HepG2 (cell line): Measurements from ENCODE around the gene PIGV. TPM values are rescaled to one million over a fixed set of nuclear protein-coding genes. Genes with fewer than 3 reads are reported as not detected.

Experiments
- ATAC-seq: fragments of 200-7000 bp; cut with Tn5 transposase; 3 replicates; pipeline ENCODE4 v1.9.1; 2020; ENCODE audit warnings: mild to moderate bottlenecking, moderate library complexity
- Bru-seq: library from RNA; stranded (reverse); fragments of 400-500 nt; gene quantifications from one replicate; lab custom pipeline; 2021; lab: Mats Ljungman, UMichigan
- BruChase-seq, 2 experiments: library from RNA; stranded (reverse); fragments of 400-500 nt; gene quantifications; one replicate each; lab custom pipeline; 2021; lab: Mats Ljungman, UMichigan
- BruUV-seq: library from RNA; stranded (reverse); fragments of 400-500 nt; replicated peaks from 2 replicates; lab custom pipeline; 2021; lab: Mats Ljungman, UMichigan
- CTCF ChIA-PET: fragments of 300-600 bp; formaldehyde crosslinking; extraction: SDS; loops from one replicate; lab custom pipeline; 2021; ENCODE audit warnings: low total read pairs, inconsistent platforms, low intra/inter-chr PET ratio; lab: Yijun Ruan, JAX
- POLR2A ChIA-PET: fragments of 350-600 bp; sonication (Branson Sonifier 250); formaldehyde crosslinking; loops from one replicate; lab custom pipeline; 2020; ENCODE audit warnings: antibody characterized with exemption, inconsistent platforms; lab: Yijun Ruan, JAX
- DNase-seq: peaks from one replicate; pipeline ENCODE4 v3.0.0-alpha.2; 2015; ENCODE audit warnings: low spot score
- FAIRE-seq: peaks from 3 replicates; lab custom pipeline; 2011; peaks lifted over from hg19 to GRCh38; lab: Jason Lieb, UNC
- H2AFZ ChIP-seq: one replicate; pipeline ENCODE4 v1.6.1; 2011; ENCODE audit warnings: low read length, inconsistent platforms
- H3K27ac ChIP-seq: fragments of 300-600 bp; 3 replicates; pipeline ENCODE4 v1.8.0; 2011; ENCODE audit warnings: mixed run types, mild to moderate bottlenecking, mixed read lengths, low read length, inconsistent platforms; ENCODE audit not compliant: insufficient read depth; ENCODE audit errors: extremely low read length
- H3K27me3 ChIP-seq, 2 experiments: fragments of 200-600 bp in 1 of 2; 2 replicates in 1 of 2; 3 replicates in 1 of 2; pipeline versions ENCODE4 v1.6.0 to v1.8.0; 2011; ENCODE audit warnings: low read length in 2 of 2, mild to moderate bottlenecking in 2 of 2, moderate library complexity in 2 of 2, inconsistent platforms in 1 of 2; ENCODE audit not compliant: insufficient read depth in 2 of 2, control insufficient read depth in 1 of 2
- H3K36me3 ChIP-seq, 2 experiments: fragments of 200-600 bp in 1 of 2; replicated peaks in 1 of 2; 2 replicates in 1 of 2; 3 replicates in 1 of 2; pipeline versions ENCODE4 v1.5.1 to v1.8.0; 2011; ENCODE audit warnings: low read length in 2 of 2, inconsistent platforms in 1 of 2; ENCODE audit not compliant: insufficient read depth in 2 of 2, control insufficient read depth in 1 of 2
- H3K4me1 ChIP-seq: 2 replicates; pipeline ENCODE4 v1.5.1; 2012; ENCODE audit warnings: low read length, inconsistent platforms; ENCODE audit not compliant: insufficient read depth
- H3K4me2 ChIP-seq: 2 replicates; pipeline ENCODE4 v1.6.0; 2011; ENCODE audit warnings: low read depth, low read length, inconsistent platforms
- H3K4me3 ChIP-seq, 3 experiments: fragments of 200-600 bp in 1 of 3; sonication (generic), shearing (Covaris generic) in 1 of 3; replicated peaks in 1 of 3; 2 replicates each; pipeline ENCODE4 v1.5.1; 2011 to 2016; ENCODE audit warnings: low read length in 3 of 3, inconsistent platforms in 2 of 3, low read depth in 2 of 3, mild to moderate bottlenecking in 2 of 3, control low read depth in 1 of 3, mixed read lengths in 1 of 3; ENCODE audit not compliant: insufficient read depth in 1 of 3
- H3K79me2 ChIP-seq: one replicate; pipeline ENCODE4 v1.6.1; 2011; ENCODE audit warnings: low read length, inconsistent platforms; ENCODE audit not compliant: insufficient read depth
- H3K9ac ChIP-seq: 2 replicates; pipeline ENCODE4 v1.6.0; 2011; ENCODE audit warnings: mild to moderate bottlenecking, low read depth, low read length, inconsistent platforms; ENCODE audit not compliant: insufficient read depth
- H3K9me3 ChIP-seq: 2 replicates; pipeline ENCODE4 v1.5.1; 2012; ENCODE audit warnings: mild to moderate bottlenecking, low read length
- H4K20me1 ChIP-seq: 2 replicates; pipeline ENCODE4 v1.6.0; 2011; ENCODE audit warnings: inconsistent platforms, mild to moderate bottlenecking, low read length, moderate library complexity; ENCODE audit not compliant: insufficient read depth
- PCBP2 ChIP-seq: fragments of 200-400 bp; formaldehyde crosslinking; optimal IDR thresholded peaks from 2 replicates; pipeline ENCODE3; 2018; ENCODE audit warnings: low read length, low read depth; ENCODE audit not compliant: poor library complexity, severe bottlenecking
- REST ChIP-seq, 2 experiments: IDR thresholded peaks; 2 replicates each; pipeline ENCODE4 v1.6.1; 2011 to 2012; ENCODE audit warnings: low read length in 2 of 2, borderline replicate concordance in 1 of 2, low read depth in 1 of 2, mild to moderate bottlenecking in 1 of 2, moderate library complexity in 1 of 2
- SNAPC2 ChIP-seq: sonication (generic); formaldehyde crosslinking; IDR thresholded peaks from 2 replicates; pipeline ENCODE4 v1.8.1; 2022; ENCODE audit warnings: mild to moderate bottlenecking, missing genetic modification reagents
- SRY ChIP-seq: sonication (generic); formaldehyde crosslinking; IDR thresholded peaks from 2 replicates; pipeline ENCODE4 v1.8.0; 2022; ENCODE audit warnings: mild to moderate bottlenecking, missing genetic modification reagents
- TSC22D2 ChIP-seq: sonication (generic); formaldehyde crosslinking; IDR thresholded peaks from 2 replicates; pipeline ENCODE4 v1.5.1; 2020; ENCODE audit warnings: missing genetic modification reagents, mild to moderate bottlenecking, borderline replicate concordance
- YY1 ChIP-seq: IDR thresholded peaks from 2 replicates; pipeline ENCODE4 v1.6.1; 2011; ENCODE audit warnings: low read length, low read depth, moderate library complexity, mild to moderate bottlenecking; ENCODE audit not compliant: insufficient read depth, insufficient replicate concordance
- ZNF552 ChIP-seq: sonication (generic); formaldehyde crosslinking; IDR thresholded peaks from 2 replicates; pipeline ENCODE4 v1.9.0; 2022; ENCODE audit warnings: missing genetic modification reagents, mild to moderate bottlenecking, borderline replicate concordance
- ZNF567 ChIP-seq: sonication (generic); formaldehyde crosslinking; IDR thresholded peaks from 2 replicates; pipeline ENCODE4 v1.8.1; 2023; ENCODE audit warnings: mild to moderate bottlenecking, missing genetic modification reagents, borderline replicate concordance
- ZNF598 ChIP-seq: sonication (generic); formaldehyde crosslinking; IDR thresholded peaks from 2 replicates; pipeline ENCODE4 v1.5.1; 2020; ENCODE audit warnings: mild to moderate bottlenecking, missing genetic modification reagents, borderline replicate concordance
- ZNF7 ChIP-seq: IDR thresholded peaks from 2 replicates; pipeline ENCODE4 v1.6.1; 2016; ENCODE audit warnings: missing biosample characterization, missing genetic modification reagents
- WGBS: methylation state at CpG from one replicate; pipeline ENCODE4 v1.1.6; 2017; ENCODE audit warnings: low lambda C conversion rate; 5-methylcytosine and 5-hydroxymethylcytosine counted together
- in situ Hi-C: cut with HindIII; loops from 2 replicates; pipeline ENCODE4 v1.10.0; 2017; ENCODE audit warnings: low pct_unique_long_range_greater_than_20kb; ENCODE audit not compliant: extremely low pct_ligation_motif_present
- intact Hi-C: fragments of 100-400 bp; cut with micrococcal nuclease; formaldehyde crosslinking; loops from one replicate; pipeline ENCODE4 v1.10.0; 2022; ENCODE audit not compliant: unreplicated experiment
- long read RNA-seq, 2 experiments: library from RNA in 1 of 2; library from polyadenylated mRNA in 1 of 2; stranded (forward) in 1 of 2; unstranded in 1 of 2; transcript quantifications; one replicate each; pipeline ENCODE4 v2.0.0, GENCODE V29; 2019 to 2022
- polyA minus RNA-seq, 3 experiments: library from RNA; depleted of rRNA, polyadenylated mRNA; stranded (reverse); fragments of >200 nt; gene quantifications; 2 replicates each; pipeline ENCODE4 v1.2.3, GENCODE V29; 2011; ENCODE audit warnings: low replicate concordance in 1 of 3
- polyA plus RNA-seq, 8 experiments: library from polyadenylated mRNA; depleted of rRNA in 3 of 8; stranded (reverse) in 7 of 8; unstranded in 1 of 8; fragments of >200 nt; fragmentation: Illumina TruSeq in 4 of 8; extraction: Trizol in 4 of 8; gene quantifications; 2 replicates each; pipeline versions ENCODE4 v1.2.1 to v1.2.3, GENCODE V29; 2011 to 2016; ENCODE audit warnings: low read depth in 4 of 8, missing spikeins in 1 of 8, mixed read lengths in 1 of 8; ENCODE audit not compliant: insufficient read depth in 1 of 8
- total RNA-seq, 5 experiments: library from RNA; depleted of rRNA; stranded (reverse); fragments of >200 nt; fragmentation: Illumina TruSeq; extraction: Trizol; gene quantifications; 2 replicates each; pipeline ENCODE4 v1.2.3, GENCODE V29; 2016; ENCODE audit warnings: low read depth in 1 of 5
- TF ChIP-seq, protein P1 (sequence below): sonication (generic); formaldehyde crosslinking; IDR thresholded peaks from 2 replicates; pipeline ENCODE4 v1.4.0; 2020; ENCODE audit warnings: missing genetic modification reagents; ENCODE audit errors: not compliant biosample characterization

Gene PIGV
- total RNA-seq (2016; rRNA removed; fragmentation: Illumina TruSeq; extraction: Trizol) (7.9 and 13.5 TPM in 2 replicates), polyA plus RNA-seq (2011; rRNA removed) (22.7 and 26.0 TPM in 2 replicates), polyA minus RNA-seq (2011; rRNA and poly(A)+ RNA removed; ENCODE audit: low replicate concordance) (41.6 and 80.7 TPM in 2 replicates), Bru-seq, nascent RNA (percentile 59 among the genes with signal in this experiment), BruChase-seq, experiment 1, labeled RNA remaining after a 6-hour chase (percentile 63 among the genes with signal in this experiment), BruChase-seq, experiment 2, labeled RNA remaining after a 2-hour chase (percentile 58 among the genes with signal in this experiment)
- 4.3 and 4.8 TPM in 2 replicates for total RNA-seq (2016; cell fraction: cytosol; rRNA removed; fragmentation: Illumina TruSeq; extraction: Trizol; ENCODE audit: low read depth)
- 8.9 and 14.1 TPM in 2 replicates for total RNA-seq (2016; cell fraction: insoluble cytoplasmic fraction; rRNA removed; fragmentation: Illumina TruSeq; extraction: Trizol)
- 9.7 and 9.9 TPM in 2 replicates for total RNA-seq (2016; cell fraction: membrane; rRNA removed; fragmentation: Illumina TruSeq; extraction: Trizol)
- total RNA-seq (2016; cell fraction: nucleus; rRNA removed; fragmentation: Illumina TruSeq; extraction: Trizol): 14.6 and 15.0 TPM in 2 replicates
- 21.0 and 27.5 TPM in 2 replicates for polyA plus RNA-seq (2011; cell fraction: cytosol; rRNA removed)
- 14.3 and 18.5 TPM in 2 replicates for polyA plus RNA-seq (2011; cell fraction: nucleus; rRNA removed)
- 13.6 and 14.8 TPM in 2 replicates for polyA plus RNA-seq (2012)
- 2.9 and 4.4 TPM in 2 replicates for polyA plus RNA-seq (2016; cell fraction: cytosol; fragmentation: Illumina TruSeq; extraction: Trizol; ENCODE audit: low read depth)
- 6.7 and 7.2 TPM in 2 replicates for polyA plus RNA-seq (2016; cell fraction: insoluble cytoplasmic fraction; fragmentation: Illumina TruSeq; extraction: Trizol; ENCODE audit: low read depth)
- 5.3 and 7.0 TPM in 2 replicates for polyA plus RNA-seq (2016; cell fraction: membrane; fragmentation: Illumina TruSeq; extraction: Trizol; ENCODE audit: low read depth)
- polyA plus RNA-seq (2016; cell fraction: nucleus; fragmentation: Illumina TruSeq; extraction: Trizol; ENCODE audit: insufficient read depth, low read depth): 16.2 and 17.4 TPM in 2 replicates
- polyA minus RNA-seq (2011; cell fraction: cytosol; rRNA and poly(A)+ RNA removed): 15.5 and 15.7 TPM in 2 replicates
- 11.7 and 14.5 TPM in 2 replicates for polyA minus RNA-seq (2011; cell fraction: nucleus; rRNA and poly(A)+ RNA removed)
- long read RNA-seq, experiment 1, transcript PIGV-201 (4 exons, 2,367 nt): major isoform, 9 of 32 reads
- long read RNA-seq, experiment 1, partial matches to known transcripts: 5 of 32 reads
- long read RNA-seq, experiment 1, other reads (novel, unspliced or antisense): 17 of 32 reads
- long read RNA-seq, experiment 2, transcript PIGV-201 (4 exons, 2,367 nt): major isoform, 5 of 25 reads
- long read RNA-seq, experiment 2, partial matches to known transcripts: 11 of 25 reads
- long read RNA-seq, experiment 2, other reads (novel, unspliced or antisense): 9 of 25 reads

DNA sequence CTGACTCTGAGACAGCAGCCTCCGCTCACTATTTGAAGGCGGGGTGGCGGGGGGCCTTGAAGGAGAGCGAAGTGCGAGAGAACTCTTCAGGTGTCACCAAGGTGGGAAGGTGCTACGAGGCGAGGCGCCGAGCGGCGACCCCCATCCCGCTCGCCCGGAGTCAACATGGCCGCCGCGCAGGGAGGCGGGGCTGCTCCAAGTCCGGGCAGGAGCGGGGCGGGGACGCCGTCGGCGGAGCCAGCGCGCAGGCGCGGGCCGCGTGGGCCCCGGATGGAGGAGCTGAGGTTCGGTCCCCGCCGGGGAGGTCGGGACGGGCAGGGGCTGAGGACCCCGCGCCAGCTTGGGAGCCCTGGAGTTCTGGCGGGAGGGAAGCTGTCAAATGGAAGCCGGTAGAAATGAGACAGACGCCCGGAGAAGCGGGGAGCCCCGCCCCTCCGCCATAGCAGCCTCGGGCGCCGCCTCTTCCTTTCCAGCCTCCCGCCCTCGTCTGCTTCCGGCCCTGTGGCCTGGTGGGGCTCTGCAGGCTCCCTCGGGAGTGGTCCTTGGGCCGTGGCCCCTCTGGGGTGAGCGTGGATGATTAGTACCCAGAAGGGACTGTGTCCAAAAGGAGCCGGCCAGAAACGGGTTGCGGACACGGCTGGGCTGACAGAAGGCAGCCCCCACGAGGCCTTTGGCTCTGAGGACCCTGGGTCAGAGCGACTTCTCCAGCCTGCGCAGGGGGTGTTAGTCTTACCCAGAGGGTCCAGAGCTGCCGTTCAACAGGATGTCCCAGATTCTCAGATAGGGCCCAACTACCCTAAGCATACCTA lies at the start of gene PIGV:
PIGV (plus strand) TSS at position 245 of the 809 bp plus-strand sequence. CDS start 2,866 bp downstream, outside the sequence.
- Histone ChIP-seq H3K4me3 (peak within 1 kb of the TSS; percentile 78 to 89 (median 87)), H3K9ac (peak within 1 kb of the TSS; percentile 98), H3K79me2 (peaks cover 6% of the 10 kb centered on the region), H3K36me3 (no peaks in the 10 kb centered on the region), H4K20me1 (no peaks in the 10 kb centered on the region), H3K9me3 (no peaks in the 10 kb centered on the region), H3K27ac (peak within 1 kb of the TSS; percentile 97), H2AFZ (peak within 1 kb of the TSS; percentile 30), H3K27me3 (no peaks in the 10 kb centered on the region; a peak in 1 of 5 replicates), H3K4me2 (peak within 1 kb of the TSS; percentile 99), H3K4me1 (peaks cover 63% of the 10 kb centered on the region)
- 10% methylated on average over 2 of the region's 63 CpGs for WGBS
- ChIA-PET POLR2A (interaction anchor here (0.7 to 7.0 kb wide), 16 partner anchors 16 to 287 kb away, joined by 3 to 127 read pairs (median 5); partner anchors contain the start of genes ARID1A, NR0B2 and ZDHHC18), CTCF (interaction anchor here (0.7 to 3.2 kb wide), 5 partner anchors 13 to 186 kb away, joined by 3 to 44 read pairs (median 6); no protein-coding TSS in a partner anchor)
- intact Hi-C loops: loop anchor here (5.0 kb wide), 2 partner anchors 91 to 111 kb away; partner anchors contain the start of gene ARID1A
- ATAC-seq (peak; percentile 77), FAIRE-seq (no peak), DNase-seq (peak; percentile 64)
- no TSS peak for BruUV-seq
- in situ Hi-C loops: loop anchor here (5.0 kb wide), 2 partner anchors 96 to 186 kb away; no protein-coding TSS in a partner anchor
- no peak for TF ChIP-seq TSC22D2 (CRISPR knock-in tag)
- TF ChIP-seq ZNF7 (CRISPR knock-in tag): no peak
- TF ChIP-seq ZNF598 (CRISPR knock-in tag): no peak
- peak; percentile 62; the same call in 1 of the 2 replicates for TF ChIP-seq SRY
- TF ChIP-seq REST (IDR thresholded peaks at IDR 0.05; ENCODE audit: borderline replicate concordance in 1 of 2, low read depth in 1 of 2, low read length in 2 of 2): no peak
- peak; percentile 99 for TF ChIP-seq YY1
- TF ChIP-seq, protein P1, sequence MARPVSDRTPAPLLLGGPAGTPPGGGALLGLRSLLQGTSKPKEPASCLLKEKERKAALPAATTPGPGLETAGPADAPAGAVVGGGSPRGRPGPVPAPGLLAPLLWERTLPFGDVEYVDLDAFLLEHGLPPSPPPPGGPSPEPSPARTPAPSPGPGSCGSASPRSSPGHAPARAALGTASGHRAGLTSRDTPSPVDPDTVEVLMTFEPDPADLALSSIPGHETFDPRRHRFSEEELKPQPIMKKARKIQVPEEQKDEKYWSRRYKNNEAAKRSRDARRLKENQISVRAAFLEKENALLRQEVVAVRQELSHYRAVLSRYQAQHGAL (CRISPR knock-in tag): no peak
- TF ChIP-seq PCBP2: no peak
- TF ChIP-seq ZNF567 (CRISPR knock-in tag): no peak; the same call in 1 of the 2 replicates
- peak; percentile 45; the same call in 1 of the 2 replicates for TF ChIP-seq ZNF552 (CRISPR knock-in tag)
- no peak for TF ChIP-seq SNAPC2
